Neural cell (in vitro differentiated cells): ENCODE data around the gene GPC3. TPM values are rescaled to one million over a fixed set of nuclear protein-coding genes. Genes with fewer than 3 reads are reported as not detected.

ENCODE experiments used
- H2AFZ ChIP-seq: fragments of 200-600, 300-800 bp; sonication (generic), shearing (Covaris generic); 2 replicates; pipeline ENCODE4 v1.6.0; 2014; ENCODE audit warnings: low read depth, mild to moderate bottlenecking, antibody characterized with exemption, low read length, moderate library complexity
- H3F3A ChIP-seq: fragments of 200-600 bp; shearing (Covaris generic); 2 replicates; pipeline ENCODE4 v1.6.1; 2016; ENCODE audit warnings: mild to moderate bottlenecking, moderate library complexity, mixed read lengths, antibody characterized with exemption, low read length; ENCODE audit not compliant: insufficient read depth, poor library complexity, severe bottlenecking
- H3K27ac ChIP-seq: fragments of 200-600, 300-800 bp; sonication (generic), shearing (Covaris generic); 2 replicates; pipeline ENCODE4 v1.5.1; 2014; ENCODE audit warnings: mild to moderate bottlenecking, low read length, moderate library complexity
- H3K27me3 ChIP-seq: fragments of 300-800, 200-600 bp; sonication (generic), shearing (Covaris generic); 2 replicates; pipeline ENCODE4 v1.6.0; 2014; ENCODE audit warnings: mild to moderate bottlenecking, low read depth, low read length, moderate library complexity; ENCODE audit not compliant: insufficient read depth
- H3K36me3 ChIP-seq: fragments of 300-800, 200-600 bp; sonication (generic), shearing (Covaris generic); 2 replicates; pipeline ENCODE4 v1.5.1; 2014; ENCODE audit warnings: mild to moderate bottlenecking, antibody characterized with exemption, low read length, moderate library complexity; ENCODE audit not compliant: insufficient read depth
- H3K4me2 ChIP-seq: fragments of 300-800, 200-600 bp; sonication (generic), shearing (Covaris generic); 2 replicates; pipeline ENCODE4 v1.6.0; 2014; ENCODE audit warnings: mild to moderate bottlenecking, low read length
- H3K4me3 ChIP-seq: fragments of 300-800, 200-600 bp; sonication (generic), shearing (Covaris generic); 2 replicates; pipeline ENCODE4 v1.5.1; 2014; ENCODE audit warnings: mild to moderate bottlenecking, low read length, moderate library complexity
- H3K79me2 ChIP-seq: fragments of 200-600 bp; shearing (Covaris generic); replicated peaks from 2 replicates; pipeline ENCODE4 v1.6.0; 2014; ENCODE audit warnings: mild to moderate bottlenecking, low read length, moderate library complexity; ENCODE audit not compliant: insufficient read depth
- H3K9ac ChIP-seq: fragments of 300-800, 200-600 bp; sonication (generic), shearing (Covaris generic); 2 replicates; pipeline ENCODE4 v1.6.1; 2016; ENCODE audit warnings: mild to moderate bottlenecking, low read length, mixed read lengths
- H3K9me2 ChIP-seq: fragments of 200-600 bp; shearing (Covaris generic); 2 replicates; pipeline ENCODE4 v1.6.1; 2016; ENCODE audit warnings: mild to moderate bottlenecking, low read length, mixed read lengths; ENCODE audit not compliant: insufficient read depth
- H3K9me3 ChIP-seq: fragments of 200-600, 300-800 bp; sonication (generic), shearing (Covaris generic); 2 replicates; pipeline ENCODE4 v1.6.1; 2016; ENCODE audit warnings: mild to moderate bottlenecking, mixed run types, low read length, moderate library complexity, mixed read lengths
- H4K20me1 ChIP-seq: fragments of 200-600 bp; shearing (Covaris generic); 2 replicates; pipeline ENCODE4 v1.6.1; 2016; ENCODE audit warnings: mild to moderate bottlenecking, mixed run types; ENCODE audit not compliant: insufficient read depth
- EP300 ChIP-seq: fragments of 450-650 bp; conservative IDR thresholded peaks from 2 replicates; pipeline ENCODE4 v1.6.1; 2014; ENCODE audit warnings: antibody characterized with exemption, mild to moderate bottlenecking, moderate library complexity; ENCODE audit not compliant: poor library complexity, severe bottlenecking
- EZH2 ChIP-seq: fragments of 200-600, 300-800 bp; shearing (Covaris generic), sonication (generic); IDR thresholded peaks from 2 replicates; pipeline ENCODE4 v1.6.1; 2014; ENCODE audit warnings: antibody characterized with exemption, low read length, borderline replicate concordance, mild to moderate bottlenecking; ENCODE audit not compliant: insufficient read depth, poor library complexity, severe bottlenecking
- MXI1 ChIP-seq: fragments of 450-650 bp; conservative IDR thresholded peaks from 2 replicates; pipeline ENCODE4 v1.6.1; 2014; ENCODE audit warnings: antibody characterized with exemption, mild to moderate bottlenecking; ENCODE audit not compliant: poor library complexity, severe bottlenecking
- POLR2AphosphoS5 ChIP-seq: IDR thresholded peaks from 2 replicates; pipeline ENCODE4 v1.6.1; 2012
- RAD21 ChIP-seq: fragments of 450-650 bp; conservative IDR thresholded peaks from 2 replicates; pipeline ENCODE4 v1.6.1; 2014; ENCODE audit warnings: antibody characterized with exemption, mild to moderate bottlenecking, moderate library complexity
- SMC3 ChIP-seq: fragments of 450-650 bp; conservative IDR thresholded peaks from 2 replicates; pipeline ENCODE4 v1.6.1; 2014; ENCODE audit warnings: antibody characterized with exemption, mild to moderate bottlenecking, moderate library complexity; ENCODE audit not compliant: poor library complexity
- TAF1 ChIP-seq: IDR thresholded peaks from 2 replicates; pipeline ENCODE4 v1.6.1; 2012; ENCODE audit warnings: low read depth
- polyA plus RNA-seq: library from polyadenylated mRNA; depleted of rRNA; stranded (reverse); fragments of >200 nt; gene quantifications from 2 replicates; pipeline ENCODE4 v1.2.3, GENCODE V29; 2014
- TF ChIP-seq, protein P1 (sequence below): fragments of 450-650 bp; IDR thresholded peaks from 2 replicates; pipeline ENCODE4 v1.5.1; 2014; ENCODE audit warnings: antibody characterized with exemption, mild to moderate bottlenecking, moderate library complexity; ENCODE audit not compliant: poor library complexity, severe bottlenecking
- TF ChIP-seq, protein P2 (sequence below): IDR thresholded peaks from 2 replicates; pipeline ENCODE4 v1.6.1; 2012; ENCODE audit warnings: borderline replicate concordance

Gene GPC3
- polyA plus RNA-seq, 1 donor from 2014 or later: 2.1 TPM

DNA sequence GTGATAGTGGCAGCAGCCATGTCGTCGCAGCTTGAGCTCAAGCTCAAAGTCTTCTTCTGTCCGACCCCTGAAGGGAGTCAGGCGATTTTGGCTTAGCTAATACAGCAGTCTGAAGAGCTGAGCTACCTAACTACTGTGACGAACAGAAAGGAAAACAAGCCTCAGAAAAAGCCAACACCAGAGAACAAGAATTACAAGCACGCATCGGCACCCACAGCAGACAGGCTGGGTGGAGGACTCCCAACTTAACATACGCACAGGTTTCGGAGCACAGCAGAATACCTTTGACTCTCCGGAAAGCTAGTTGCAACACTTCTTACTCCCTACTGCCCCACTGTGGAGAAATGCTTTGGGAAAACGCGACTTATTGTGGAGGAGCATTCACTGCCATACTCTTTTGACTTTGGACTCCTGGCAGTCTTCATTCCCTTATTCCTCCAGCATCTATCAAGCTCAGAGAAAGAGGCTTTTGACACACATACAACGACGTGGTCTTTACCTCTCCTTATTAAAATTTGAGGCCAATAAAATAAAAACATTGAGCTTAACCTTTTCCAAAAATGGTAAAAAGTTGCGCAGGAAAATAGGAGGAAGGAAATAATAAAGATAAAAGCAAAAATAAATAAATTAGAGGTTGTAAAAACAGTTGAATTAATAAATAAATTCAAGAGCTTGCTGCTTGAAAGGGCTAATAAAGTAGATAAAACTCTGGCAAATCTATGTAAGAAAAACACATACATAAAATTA is 41.3 kb upstream of the GPC3 start:
- Histone ChIP-seq H3K79me2 (no peaks in the 10 kb centered on the region), H4K20me1 (no peaks in the 10 kb centered on the region), H3K27ac (no peak overlapping the region), H3K9ac (no peak overlapping the region), H3K4me3 (no peak overlapping the region), H3K9me2 (no peaks in the 10 kb centered on the region), H3K4me2 (no peak overlapping the region), H3K36me3 (no peaks in the 10 kb centered on the region), H2AFZ (no peak overlapping the region), H3K27me3 (no peaks in the 10 kb centered on the region), H3F3A (no peaks in the 10 kb centered on the region), H3K9me3 (no peaks in the 10 kb centered on the region)
- TF ChIP-seq, protein P1, sequence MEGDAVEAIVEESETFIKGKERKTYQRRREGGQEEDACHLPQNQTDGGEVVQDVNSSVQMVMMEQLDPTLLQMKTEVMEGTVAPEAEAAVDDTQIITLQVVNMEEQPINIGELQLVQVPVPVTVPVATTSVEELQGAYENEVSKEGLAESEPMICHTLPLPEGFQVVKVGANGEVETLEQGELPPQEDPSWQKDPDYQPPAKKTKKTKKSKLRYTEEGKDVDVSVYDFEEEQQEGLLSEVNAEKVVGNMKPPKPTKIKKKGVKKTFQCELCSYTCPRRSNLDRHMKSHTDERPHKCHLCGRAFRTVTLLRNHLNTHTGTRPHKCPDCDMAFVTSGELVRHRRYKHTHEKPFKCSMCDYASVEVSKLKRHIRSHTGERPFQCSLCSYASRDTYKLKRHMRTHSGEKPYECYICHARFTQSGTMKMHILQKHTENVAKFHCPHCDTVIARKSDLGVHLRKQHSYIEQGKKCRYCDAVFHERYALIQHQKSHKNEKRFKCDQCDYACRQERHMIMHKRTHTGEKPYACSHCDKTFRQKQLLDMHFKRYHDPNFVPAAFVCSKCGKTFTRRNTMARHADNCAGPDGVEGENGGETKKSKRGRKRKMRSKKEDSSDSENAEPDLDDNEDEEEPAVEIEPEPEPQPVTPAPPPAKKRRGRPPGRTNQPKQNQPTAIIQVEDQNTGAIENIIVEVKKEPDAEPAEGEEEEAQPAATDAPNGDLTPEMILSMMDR: peak; percentile 56
- TF ChIP-seq EP300: no peak
- TF ChIP-seq, protein P2, sequence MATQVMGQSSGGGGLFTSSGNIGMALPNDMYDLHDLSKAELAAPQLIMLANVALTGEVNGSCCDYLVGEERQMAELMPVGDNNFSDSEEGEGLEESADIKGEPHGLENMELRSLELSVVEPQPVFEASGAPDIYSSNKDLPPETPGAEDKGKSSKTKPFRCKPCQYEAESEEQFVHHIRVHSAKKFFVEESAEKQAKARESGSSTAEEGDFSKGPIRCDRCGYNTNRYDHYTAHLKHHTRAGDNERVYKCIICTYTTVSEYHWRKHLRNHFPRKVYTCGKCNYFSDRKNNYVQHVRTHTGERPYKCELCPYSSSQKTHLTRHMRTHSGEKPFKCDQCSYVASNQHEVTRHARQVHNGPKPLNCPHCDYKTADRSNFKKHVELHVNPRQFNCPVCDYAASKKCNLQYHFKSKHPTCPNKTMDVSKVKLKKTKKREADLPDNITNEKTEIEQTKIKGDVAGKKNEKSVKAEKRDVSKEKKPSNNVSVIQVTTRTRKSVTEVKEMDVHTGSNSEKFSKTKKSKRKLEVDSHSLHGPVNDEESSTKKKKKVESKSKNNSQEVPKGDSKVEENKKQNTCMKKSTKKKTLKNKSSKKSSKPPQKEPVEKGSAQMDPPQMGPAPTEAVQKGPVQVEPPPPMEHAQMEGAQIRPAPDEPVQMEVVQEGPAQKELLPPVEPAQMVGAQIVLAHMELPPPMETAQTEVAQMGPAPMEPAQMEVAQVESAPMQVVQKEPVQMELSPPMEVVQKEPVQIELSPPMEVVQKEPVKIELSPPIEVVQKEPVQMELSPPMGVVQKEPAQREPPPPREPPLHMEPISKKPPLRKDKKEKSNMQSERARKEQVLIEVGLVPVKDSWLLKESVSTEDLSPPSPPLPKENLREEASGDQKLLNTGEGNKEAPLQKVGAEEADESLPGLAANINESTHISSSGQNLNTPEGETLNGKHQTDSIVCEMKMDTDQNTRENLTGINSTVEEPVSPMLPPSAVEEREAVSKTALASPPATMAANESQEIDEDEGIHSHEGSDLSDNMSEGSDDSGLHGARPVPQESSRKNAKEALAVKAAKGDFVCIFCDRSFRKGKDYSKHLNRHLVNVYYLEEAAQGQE: no peak
- TF ChIP-seq RAD21: peak; percentile 53
- no peak for TF ChIP-seq POLR2AphosphoS5
- TF ChIP-seq TAF1: no peak
- no peak for TF ChIP-seq EZH2
- TF ChIP-seq SMC3: peak; percentile 65

DNA sequence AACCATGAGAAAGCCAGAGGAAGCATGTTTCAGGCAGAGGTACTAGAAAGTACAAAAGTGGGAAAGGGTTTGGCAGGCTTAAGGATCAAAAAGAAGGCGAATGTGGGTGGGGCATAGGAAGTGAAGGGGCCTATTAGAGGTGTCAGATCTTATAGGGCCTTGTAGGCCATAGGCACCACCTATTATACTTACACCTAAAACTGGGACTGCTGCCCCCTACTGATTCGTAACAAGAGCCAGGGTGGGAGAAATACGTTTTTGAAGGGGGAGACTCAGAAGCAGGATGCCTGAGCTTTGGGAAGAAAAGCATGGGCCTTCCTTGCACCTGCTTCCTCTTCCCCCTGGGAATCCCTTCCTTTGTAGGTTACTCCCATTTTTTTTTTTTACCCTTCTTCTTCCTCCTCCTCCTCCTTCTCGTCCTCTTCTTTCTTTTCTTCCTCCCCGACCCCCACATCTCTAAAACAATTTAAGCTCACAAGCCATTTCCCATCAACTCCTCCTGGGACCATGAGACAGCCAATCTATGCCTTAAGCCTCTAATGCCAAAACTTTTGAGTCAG is 40.7 kb upstream of the GPC3 start:
- H3K4me2 ChIP-seq: no peak overlapping the region
- H3K9ac ChIP-seq: no peak overlapping the region
- H3K27me3 ChIP-seq: no peaks in the 10 kb centered on the region
- H3K36me3 ChIP-seq: no peaks in the 10 kb centered on the region
- H3F3A ChIP-seq: no peaks in the 10 kb centered on the region
- TF ChIP-seq EP300 (no peak), SMC3 (no peak), EZH2 (no peak), MXI1 (no peak), RAD21 (no peak), POLR2AphosphoS5 (no peak), TAF1 (no peak)
- TF ChIP-seq, protein P2: no peak
- TF ChIP-seq, protein P1: no peak
- no peaks in the 10 kb centered on the region for H4K20me1 ChIP-seq
- H3K9me3 ChIP-seq: no peaks in the 10 kb centered on the region
- no peak overlapping the region for H3K27ac ChIP-seq
- no peak overlapping the region for H2AFZ ChIP-seq
- no peak overlapping the region for H3K4me3 ChIP-seq
- no peaks in the 10 kb centered on the region for H3K79me2 ChIP-seq
- H3K9me2 ChIP-seq: no peaks in the 10 kb centered on the region
